Omental fat pad (tissue), 4 donors: ENCODE data around the gene PSORS1C2. TPM values are rescaled to one million over a fixed set of nuclear protein-coding genes. Genes with fewer than 3 reads are reported as not detected.
A peak's percentile ranks its signal among the peaks of the same experiment; 100 is the strongest.

ENCODE experiments used
- ATAC-seq: fragments of 150-250 bp; one replicate; pipeline ENCODE4 v1.9.1; 2016; ENCODE audit warnings: mild to moderate bottlenecking, moderate library complexity; ENCODE audit not compliant: low FRiP score
- DNase-seq: peaks from one replicate; pipeline ENCODE4 v3.0.0-alpha.2; 2019; ENCODE audit warnings: low spot score
- total RNA-seq, 4 donors: library from RNA; depleted of rRNA; stranded (reverse); fragments of >200 nt; gene quantifications; one replicate each; pipeline ENCODE4 v1.1.0, GENCODE V29; 2016
- TF ChIP-seq, protein P1 (sequence below), 3 donors: fragments of 450-650 bp; IDR thresholded peaks; one replicate each; pipeline ENCODE4 v1.5.1; 2016 to 2017; ENCODE audit warnings: antibody characterized with exemption in 3 of 3, mild to moderate bottlenecking in 3 of 3, moderate library complexity in 2 of 3

PSORS1C2 gene
- total RNA-seq, 4 donors from 2014 or later = not detected

DNA sequence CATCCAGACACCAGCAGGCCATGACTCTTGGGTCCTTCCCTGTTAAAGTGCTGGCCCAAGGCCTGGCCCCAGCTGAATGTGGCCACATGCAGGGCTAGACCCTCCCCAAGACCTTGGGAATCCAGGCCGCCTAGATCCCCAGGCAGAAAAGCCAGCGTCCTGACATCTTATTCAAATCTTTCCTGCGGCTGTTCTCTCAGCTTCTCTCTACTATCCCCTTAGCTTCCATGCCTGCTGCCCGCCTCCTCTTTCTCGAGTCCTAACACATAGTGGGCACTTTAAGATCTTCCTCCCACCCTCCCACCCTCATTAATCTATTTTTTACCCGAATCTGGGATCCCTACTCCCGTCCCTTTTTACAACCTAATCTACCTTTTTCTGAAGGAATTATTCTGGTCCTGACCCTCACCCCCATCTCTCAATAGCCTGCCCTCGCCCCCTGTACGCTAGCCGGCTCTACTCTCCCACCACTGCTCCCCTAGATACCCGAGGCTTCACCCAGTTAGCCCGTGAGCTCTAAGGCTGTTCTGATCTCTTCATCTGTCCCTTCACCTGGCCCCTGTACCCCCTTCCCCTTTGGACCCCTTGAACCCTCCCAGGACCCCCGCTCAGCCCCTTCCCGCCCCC is 18.8 kb upstream of the PSORS1C2 start, which contains the start of gene CCHCR1:
Gene CCHCR1, minus strand, starts transcription at position 290 of the 627 bp plus-strand sequence. Its CDS starts 202 bp downstream, at position 88.
- no peak for DNase-seq
- ATAC-seq = peak; percentile 14
- TF ChIP-seq, protein P1, sequence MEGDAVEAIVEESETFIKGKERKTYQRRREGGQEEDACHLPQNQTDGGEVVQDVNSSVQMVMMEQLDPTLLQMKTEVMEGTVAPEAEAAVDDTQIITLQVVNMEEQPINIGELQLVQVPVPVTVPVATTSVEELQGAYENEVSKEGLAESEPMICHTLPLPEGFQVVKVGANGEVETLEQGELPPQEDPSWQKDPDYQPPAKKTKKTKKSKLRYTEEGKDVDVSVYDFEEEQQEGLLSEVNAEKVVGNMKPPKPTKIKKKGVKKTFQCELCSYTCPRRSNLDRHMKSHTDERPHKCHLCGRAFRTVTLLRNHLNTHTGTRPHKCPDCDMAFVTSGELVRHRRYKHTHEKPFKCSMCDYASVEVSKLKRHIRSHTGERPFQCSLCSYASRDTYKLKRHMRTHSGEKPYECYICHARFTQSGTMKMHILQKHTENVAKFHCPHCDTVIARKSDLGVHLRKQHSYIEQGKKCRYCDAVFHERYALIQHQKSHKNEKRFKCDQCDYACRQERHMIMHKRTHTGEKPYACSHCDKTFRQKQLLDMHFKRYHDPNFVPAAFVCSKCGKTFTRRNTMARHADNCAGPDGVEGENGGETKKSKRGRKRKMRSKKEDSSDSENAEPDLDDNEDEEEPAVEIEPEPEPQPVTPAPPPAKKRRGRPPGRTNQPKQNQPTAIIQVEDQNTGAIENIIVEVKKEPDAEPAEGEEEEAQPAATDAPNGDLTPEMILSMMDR (IDR thresholded peaks at IDR 0.05) = no peak

DNA sequence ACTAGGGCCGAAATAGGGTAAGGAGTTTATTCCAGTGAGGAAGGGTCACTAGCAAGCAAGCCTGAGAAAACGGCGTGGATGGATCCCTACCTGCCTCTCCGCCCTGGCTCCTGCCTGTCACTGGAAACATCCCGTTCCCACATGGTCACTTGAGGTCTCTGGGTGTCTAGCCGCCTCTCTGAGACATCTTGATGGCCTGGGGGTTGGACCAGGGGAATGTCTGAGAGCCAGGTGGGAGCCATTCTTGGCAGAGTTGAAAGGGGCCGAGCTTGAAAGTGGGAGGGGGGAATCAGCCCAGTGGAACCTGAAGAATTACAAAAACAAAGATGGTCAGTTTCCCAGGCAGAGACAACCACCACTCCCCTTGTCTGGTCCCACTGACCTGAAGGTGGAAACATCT is 17.8 kb upstream of the PSORS1C2 start:
- DNase-seq (no peak), ATAC-seq (no peak)
- TF ChIP-seq, protein P1 (IDR thresholded peaks at IDR 0.05) = no peak

DNA sequence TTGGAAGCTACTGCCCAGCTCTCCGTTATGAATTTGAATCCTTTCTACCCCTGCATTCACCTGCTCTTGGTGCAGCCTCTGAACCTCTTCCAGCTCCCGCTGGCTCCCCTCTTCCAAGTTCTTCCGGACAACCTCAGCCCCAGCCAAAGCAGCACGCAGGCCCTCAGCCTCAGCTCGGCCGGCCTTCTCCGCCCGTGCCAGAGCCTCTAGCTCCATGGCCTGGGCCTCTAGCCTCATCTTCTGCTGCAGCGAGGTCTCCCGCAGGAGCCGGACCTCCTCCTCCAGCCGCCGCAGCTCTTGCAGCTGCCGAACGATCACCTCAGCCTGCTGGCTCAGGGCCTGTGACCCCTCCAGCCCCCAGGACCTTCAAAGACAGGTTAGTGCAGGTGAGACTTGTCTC is 15.6 kb upstream of the PSORS1C2 start:
- ATAC-seq (no peak), DNase-seq (no peak)
- TF ChIP-seq, protein P1 (IDR thresholded peaks at IDR 0.05) = no peak

DNA sequence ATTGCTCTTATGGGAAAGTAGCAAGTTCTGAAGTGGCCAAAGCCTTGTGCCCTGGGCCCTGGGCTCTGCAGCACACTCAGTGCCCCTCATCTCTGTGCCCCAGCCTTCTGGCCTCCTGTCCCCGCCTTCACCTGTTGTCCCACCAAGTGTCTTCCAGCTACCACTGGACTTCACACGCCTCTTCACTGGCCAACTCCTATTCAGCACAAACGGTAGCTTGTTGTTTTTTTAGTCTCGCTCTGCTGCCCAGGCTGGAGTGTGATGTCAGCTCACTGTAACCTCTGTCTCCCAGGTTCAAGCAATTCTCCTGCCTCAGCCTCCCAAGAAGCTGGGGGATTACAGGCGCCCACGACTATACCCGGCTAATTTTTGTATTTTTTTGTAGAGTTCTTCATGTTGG is 13.9 kb upstream of the PSORS1C2 start:
- TF ChIP-seq, protein P1 (IDR thresholded peaks at IDR 0.05) = no peak
- ATAC-seq (no peak), DNase-seq (no peak)

DNA sequence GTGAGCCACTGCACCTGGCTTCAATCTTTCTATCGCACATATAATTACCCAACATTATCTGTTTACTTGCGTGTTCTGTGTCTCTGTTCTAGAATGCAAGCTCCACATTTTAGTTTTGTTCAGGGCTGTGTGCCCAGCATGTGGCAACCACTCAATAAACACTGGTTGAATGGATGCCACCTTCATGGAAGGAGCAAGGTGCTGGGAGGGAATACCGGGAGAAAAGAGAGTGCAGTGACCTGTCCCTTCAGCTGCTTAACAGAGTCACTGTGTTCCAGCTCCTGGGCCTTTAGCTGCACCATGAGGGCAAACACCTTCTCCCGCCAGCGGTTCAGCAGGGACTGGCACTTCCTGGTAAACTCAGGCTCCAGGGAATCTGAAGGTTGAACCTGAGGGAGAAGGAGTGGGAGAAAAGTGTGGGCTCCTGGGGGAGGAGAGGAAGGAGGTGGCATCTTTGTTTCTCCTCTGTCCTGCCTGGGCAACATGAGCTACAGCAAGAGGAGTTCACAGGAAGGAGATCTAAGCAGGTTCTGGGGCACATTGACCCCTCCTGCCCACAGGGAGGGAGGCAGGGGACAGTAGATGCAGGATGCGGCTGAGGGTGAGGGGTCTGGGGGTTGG is 11.1 kb upstream of the PSORS1C2 start:
- DNase-seq (no peak), ATAC-seq (no peak)
- TF ChIP-seq, protein P1 (IDR thresholded peaks at IDR 0.05) = no peak

DNA sequence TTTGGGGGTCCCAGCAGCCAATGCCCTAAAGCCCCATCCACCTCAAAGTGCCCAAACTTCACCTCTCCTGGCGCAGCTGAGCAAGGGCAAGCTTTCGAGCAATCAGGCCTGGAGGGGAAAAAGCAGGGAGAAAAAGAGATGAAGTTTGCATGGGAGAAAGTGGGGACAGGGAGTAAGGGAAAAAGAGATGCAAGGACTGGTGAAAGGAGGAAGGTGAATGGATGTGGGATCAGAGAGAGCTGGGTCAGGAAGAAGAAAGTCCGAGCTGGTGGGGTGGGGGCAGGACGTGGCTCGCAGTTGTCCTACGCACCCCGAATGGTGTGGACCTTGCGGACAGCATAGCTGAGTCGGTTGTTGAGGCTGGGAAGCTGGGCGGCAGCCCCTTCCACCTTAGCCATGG is 6.5 kb upstream of the PSORS1C2 start:
- TF ChIP-seq, protein P1 (IDR thresholded peaks at IDR 0.05) = no peak
- no peak for ATAC-seq

DNA sequence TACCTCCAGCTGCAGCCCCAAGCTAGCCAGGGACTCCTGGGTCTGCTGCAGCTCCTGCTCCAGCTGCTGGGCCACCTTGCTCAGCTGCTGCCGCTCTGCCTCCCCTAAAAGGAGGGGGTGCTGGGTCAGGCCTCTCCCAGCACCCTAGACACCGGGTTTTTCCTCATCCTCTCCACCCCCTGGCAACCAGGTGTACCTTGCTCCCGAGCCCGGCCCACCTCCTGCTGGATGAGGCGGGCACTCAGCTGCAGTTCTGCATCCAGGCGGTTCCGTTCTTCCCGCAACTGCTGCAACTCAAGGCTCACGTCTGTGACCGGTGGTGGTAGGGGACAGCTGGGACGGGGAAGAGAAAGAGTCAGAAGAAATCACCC is 6.1 kb upstream of the PSORS1C2 start:
- TF ChIP-seq, protein P1 (IDR thresholded peaks at IDR 0.05) = no peak
- DNase-seq (no peak), ATAC-seq (no peak)

More for the DNA sequence above, 6.5 kb upstream of the PSORS1C2 start:
- no peak for DNase-seq
